ENCODE data around the gene ZNF677. TPM values are rescaled to one million over a fixed set of nuclear protein-coding genes. Genes with fewer than 3 reads are reported as not detected.

ZNF677 gene
- total and polyA plus RNA-seq, 2 donors (not counting 3 experiments of a cell fraction or from before 2014, with no cell fraction given) = 13.4 to 21.0 TPM

GRCh38 chr19:53193535-53194222 lies 61.0 kb downstream of the ZNF677 start:
- no peak for FAIRE-seq
- H4K20me1 ChIP-seq (replicated peaks; ENCODE audit: control insufficient read depth, extremely low read depth, insufficient read depth, low read length) = no peaks in the 10 kb centered on the region
- H3K9me3 ChIP-seq (replicated peaks; ENCODE audit: control insufficient read depth, insufficient read depth, low read length) = no peaks in the 10 kb centered on the region
- no TSS peak for BruUV-seq (replicated peaks)
- H3K4me2 ChIP-seq (ENCODE audit: insufficient read depth, low read length) = peak overlapping the region; percentile 50
- no peak overlapping the region for H3K27ac ChIP-seq (ENCODE audit: insufficient read depth, low read depth, low read length)
- peak overlapping the region in 1 of 3 experiments; percentile 20 for H3K4me3 ChIP-seq (replicated peaks in 1 of 3; ENCODE audit: insufficient read depth in 1 of 3, low read depth in 1 of 3, low read length in 3 of 3)
- H3K4me1 ChIP-seq (ENCODE audit: control insufficient read depth, extremely low read depth, insufficient read depth, low read length) = peaks cover 2% of the 10 kb centered on the region
- ChIA-PET POLR2A (no interaction called here), CTCF (interaction anchor here (0.5 to 2.6 kb wide), 2 partner anchors 117 to 351 kb away, joined by 3 to 5 read pairs; no protein-coding TSS in a partner anchor)
- no peak overlapping the region for H3K9ac ChIP-seq (replicated peaks; ENCODE audit: extremely low read depth, insufficient read depth, low read length)
- H3K9me1 ChIP-seq (replicated peaks; ENCODE audit: control insufficient read depth, extremely low read depth, insufficient read depth, low read length) = no peaks in the 10 kb centered on the region
- intact Hi-C loops (cut with micrococcal nuclease) = loop anchor here (10.0 kb wide), 4 partner anchors 201 to 841 kb away; partner anchors contain the start of genes ZNF528, ZNF761 and ZNF765
- TF ChIP-seq CTCF (IDR thresholded peaks at IDR 0.05; ENCODE audit: extremely low read depth in 1 of 2, insufficient read depth in 1 of 2, low read depth in 1 of 2, low read length in 2 of 2) = no peak
- no peak for TF ChIP-seq FOS (IDR thresholded peaks at IDR 0.05; ENCODE audit: borderline replicate concordance, insufficient read depth, low read length)
- TF ChIP-seq MYC (IDR thresholded peaks at IDR 0.05; ENCODE audit: low read depth, low read length) = no peak
- TF ChIP-seq GATA2 (IDR thresholded peaks at IDR 0.05; ENCODE audit: insufficient read depth, insufficient read length, low read depth, low read length) = no peak
- TF ChIP-seq JUN (IDR thresholded peaks at IDR 0.05; ENCODE audit: borderline replicate concordance, insufficient read depth, insufficient read length, low read depth) = no peak
- no peak for TF ChIP-seq EZH2 (IDR thresholded peaks at IDR 0.05; ENCODE audit: borderline replicate concordance, low read depth, low read length, severe bottlenecking)
- no peak for TF ChIP-seq POLR2AphosphoS5 (IDR thresholded peaks at IDR 0.05; ENCODE audit: insufficient read depth, low read depth, low read length)
- TF ChIP-seq, protein P1, sequence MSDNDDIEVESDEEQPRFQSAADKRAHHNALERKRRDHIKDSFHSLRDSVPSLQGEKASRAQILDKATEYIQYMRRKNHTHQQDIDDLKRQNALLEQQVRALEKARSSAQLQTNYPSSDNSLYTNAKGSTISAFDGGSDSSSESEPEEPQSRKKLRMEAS (IDR thresholded peaks at IDR 0.05; ENCODE audit: insufficient read depth, insufficient read length) = no peak
- no peak for TF ChIP-seq POLR2A (IDR thresholded peaks at IDR 0.05; ENCODE audit: low read depth, low read length)
- H3K27me3 ChIP-seq (ENCODE audit: control insufficient read depth in 2 of 2, insufficient read depth in 2 of 2, low read length in 2 of 2) = no peaks in the 10 kb centered on the region
- peak overlapping the region; percentile 85 for H2AFZ ChIP-seq (ENCODE audit: low read depth, low read length)
- no peaks in the 10 kb centered on the region for H3K36me3 ChIP-seq (ENCODE audit: control insufficient read depth in 2 of 2, extremely low read depth in 1 of 2, insufficient read depth in 2 of 2, low read length in 2 of 2)
- no peaks in the 10 kb centered on the region for H3K79me2 ChIP-seq (ENCODE audit: control insufficient read depth, insufficient read depth, low read length)
- dilution Hi-C loops (cut with MboI; ENCODE audit: extremely low pct_ligation_motif_present, low sequenced_read_pairs) = no loop called here
- no peak for DNase-seq (ENCODE audit: low read depth, low spot score)

Measured in endothelial cell of umbilical vein (primary cell).